NCI-H2171 treated with DMSO at 0.1 percent for 48 hours (cell line): Measurements from ENCODE around the gene BOD1.

Experiments
- DNase-seq: peaks from one replicate; lab custom pipeline; 2025; lab: John Stamatoyannopoulos, UW

Gene BOD1

DNA sequence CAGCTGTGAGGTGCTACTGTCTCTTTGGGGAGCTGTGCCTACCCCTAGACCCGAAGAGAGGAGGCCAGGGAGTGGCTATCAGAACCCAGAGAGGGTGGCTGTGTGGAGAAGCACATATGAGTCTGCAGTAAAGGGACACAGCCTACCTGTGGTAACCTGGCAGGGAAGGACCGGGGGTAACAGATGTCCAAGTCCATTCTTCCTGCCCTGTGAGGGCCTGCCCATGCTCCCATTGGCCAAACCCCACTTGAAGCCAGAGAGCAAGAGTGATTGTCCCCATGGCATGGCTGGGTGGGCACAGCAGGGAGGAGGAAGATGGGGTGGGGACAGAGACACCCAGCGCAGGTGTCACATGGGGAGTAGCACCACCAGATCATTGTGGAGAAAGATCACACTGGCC lies 39.3 kb downstream of the BOD1 start:
- no peak for DNase-seq

DNA sequence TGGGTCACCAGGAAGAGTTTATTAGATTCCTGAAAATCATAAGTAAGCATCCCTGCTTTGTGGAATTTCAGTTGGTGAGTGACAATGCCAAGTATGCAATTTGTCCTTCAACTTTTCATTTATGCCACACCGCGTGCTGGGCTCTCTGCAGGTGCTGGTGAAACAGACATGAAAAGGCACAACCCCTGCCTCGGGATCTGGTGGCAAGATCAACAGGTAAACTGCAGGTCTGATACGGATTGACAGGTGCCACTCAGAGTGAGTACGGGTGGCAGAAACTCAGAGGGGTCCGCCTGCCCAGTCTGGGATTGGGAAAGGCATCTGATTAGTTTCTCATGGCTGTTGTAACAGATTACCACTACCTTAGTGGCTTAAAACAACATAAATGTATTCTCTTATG lies 40.5 kb downstream of the BOD1 start:
- DNase-seq = no peak

DNA sequence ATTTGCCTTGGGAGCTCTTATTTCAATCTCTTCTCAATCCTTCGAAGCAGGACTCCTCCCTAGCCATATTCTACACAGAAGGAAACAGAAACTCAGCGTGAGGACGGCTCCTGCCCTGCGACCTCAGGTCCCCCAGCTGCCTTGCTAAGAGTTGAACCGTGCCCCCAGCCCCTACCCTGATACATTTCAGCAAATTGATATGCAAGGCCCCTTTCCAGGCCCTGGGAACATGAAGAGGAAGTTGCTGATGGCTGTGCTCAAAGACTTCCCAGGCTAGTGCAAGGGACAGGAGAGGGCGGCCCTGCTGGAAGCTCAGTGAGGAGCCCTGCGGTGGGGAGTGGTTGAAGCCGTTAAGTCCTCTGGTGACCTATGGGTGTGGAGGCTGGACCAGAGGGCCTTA lies 41.5 kb downstream of the BOD1 start:
- DNase-seq = no peak

DNA sequence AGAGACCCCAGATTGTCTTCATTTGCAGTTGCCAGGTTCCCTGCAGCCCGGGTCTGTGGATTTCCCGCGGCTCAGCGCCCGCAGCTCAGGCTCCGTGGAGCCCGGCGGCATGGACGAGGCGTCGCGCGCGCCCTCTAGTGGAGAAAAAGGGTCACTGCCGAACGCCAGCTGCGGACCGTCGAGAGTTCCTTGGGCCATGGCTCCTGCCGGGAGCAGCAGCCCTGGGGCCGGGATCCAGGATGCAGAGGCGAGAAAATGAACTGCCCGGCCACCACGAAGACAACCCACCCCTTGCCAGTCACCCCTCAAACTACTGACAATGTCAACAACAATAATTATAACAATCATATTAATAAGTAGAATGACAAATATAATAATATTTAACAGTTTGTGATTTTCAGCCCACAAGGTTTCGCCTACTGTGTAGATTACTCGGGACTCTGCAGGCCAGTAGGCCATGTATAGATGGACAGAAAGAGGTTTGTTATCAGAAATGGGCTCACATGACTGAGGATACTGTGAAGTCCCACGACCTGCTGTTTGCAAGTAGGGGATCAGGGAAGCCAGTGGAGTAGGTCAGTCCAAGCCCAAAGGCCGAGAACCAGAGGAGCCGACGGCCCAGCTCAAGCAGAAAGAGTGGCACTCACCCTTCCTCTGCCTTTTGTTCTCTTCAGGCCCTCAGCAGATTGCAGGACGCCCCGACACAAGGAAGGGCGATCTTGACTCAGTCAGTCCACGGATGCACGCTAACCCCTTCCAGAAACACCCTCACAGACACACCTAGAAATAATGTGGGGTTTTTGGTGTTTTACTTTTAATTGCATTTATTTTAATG lies 43.1 kb downstream of the BOD1 start:
- DNase-seq = peak; percentile 17

DNA sequence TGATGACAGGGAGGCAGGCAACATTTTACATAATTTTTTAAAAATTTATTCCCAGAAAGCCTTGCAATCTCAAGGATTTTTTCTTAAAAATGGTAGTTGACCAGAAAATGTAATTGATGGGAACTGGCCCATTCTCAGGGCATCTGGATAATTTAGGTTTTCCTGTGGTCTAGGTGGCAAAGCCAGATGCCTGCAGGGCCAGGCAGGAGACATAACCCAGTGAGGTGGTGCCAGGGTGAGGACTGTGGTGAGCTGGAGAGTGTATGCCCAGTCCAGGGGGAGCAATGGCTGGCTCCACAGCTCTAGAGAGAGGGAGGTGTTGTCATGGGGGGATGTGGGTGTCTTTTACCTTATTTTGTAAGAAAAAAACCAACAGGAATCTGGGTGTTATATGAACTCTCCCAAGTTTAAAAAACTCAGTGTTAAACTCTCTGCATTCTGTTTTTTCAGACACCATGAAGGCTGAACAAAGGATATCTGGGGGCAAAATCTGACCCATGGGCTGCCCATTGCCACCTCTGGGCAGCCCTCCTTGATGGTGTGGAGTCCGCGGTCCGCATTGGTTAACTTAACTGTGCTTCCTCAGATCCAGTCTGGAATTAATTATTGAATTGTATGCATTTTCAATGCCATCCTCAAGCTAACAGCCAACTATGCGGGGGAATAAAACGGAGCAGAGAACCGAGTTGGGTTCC lies 43.9 kb downstream of the BOD1 start:
- no peak for DNase-seq

DNA sequence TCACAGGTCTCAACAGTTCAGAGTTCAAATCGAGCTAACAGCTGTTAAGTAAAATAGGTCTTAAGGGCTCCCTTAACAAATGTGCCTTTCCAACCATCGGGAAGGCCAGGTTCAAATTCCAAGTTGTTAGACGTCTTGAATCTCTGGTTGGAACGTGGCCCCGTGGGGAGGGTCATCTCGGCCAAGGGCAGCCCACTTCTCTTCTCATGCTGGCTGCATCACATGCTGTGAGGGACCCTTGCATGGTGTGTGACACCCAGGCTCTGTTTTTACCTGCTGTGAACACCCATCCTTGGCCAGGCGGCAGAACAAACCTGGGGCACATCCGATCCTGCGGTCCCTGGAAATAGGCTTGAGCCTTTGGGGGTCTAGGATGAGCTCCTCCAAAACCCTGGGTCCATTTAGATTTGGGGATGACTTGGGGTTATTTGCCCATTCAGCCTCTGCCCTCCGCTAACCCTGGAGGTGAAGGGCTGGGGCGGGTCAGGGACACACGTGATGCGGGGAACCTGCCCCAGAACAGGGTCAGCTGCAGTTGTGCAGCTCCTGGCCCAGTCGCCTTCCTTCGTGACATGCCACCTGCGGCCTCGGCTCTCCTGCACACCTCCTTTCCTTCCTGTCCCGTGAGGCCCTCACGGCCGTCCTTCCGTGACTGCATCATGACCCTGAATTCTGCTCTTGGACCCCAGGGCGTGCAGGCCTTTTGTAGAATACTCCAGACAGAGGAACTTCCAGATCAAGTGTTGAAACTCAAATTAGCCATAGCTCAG lies 45.9 kb downstream of the BOD1 start:
- no peak for DNase-seq

DNA sequence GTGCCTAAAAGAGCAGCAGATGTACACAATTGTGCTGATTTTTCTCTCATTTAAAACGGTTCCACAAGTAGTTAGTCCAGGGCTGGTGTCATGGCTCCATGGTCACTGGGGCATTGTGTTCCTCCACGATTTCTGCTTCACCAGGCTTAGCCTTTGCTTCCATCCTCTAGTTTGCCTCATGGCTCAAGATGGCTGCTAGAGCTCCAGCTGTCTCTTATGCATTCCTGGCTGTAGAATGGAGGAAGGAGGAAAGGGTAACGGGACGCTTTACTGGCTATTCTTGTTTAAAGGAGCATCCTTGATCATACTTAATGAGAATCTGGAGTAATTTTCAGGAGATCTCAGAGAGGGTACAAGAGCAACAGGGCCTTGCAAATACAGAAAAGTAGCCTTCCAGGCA lies 47.7 kb downstream of the BOD1 start:
- no peak for DNase-seq

DNA sequence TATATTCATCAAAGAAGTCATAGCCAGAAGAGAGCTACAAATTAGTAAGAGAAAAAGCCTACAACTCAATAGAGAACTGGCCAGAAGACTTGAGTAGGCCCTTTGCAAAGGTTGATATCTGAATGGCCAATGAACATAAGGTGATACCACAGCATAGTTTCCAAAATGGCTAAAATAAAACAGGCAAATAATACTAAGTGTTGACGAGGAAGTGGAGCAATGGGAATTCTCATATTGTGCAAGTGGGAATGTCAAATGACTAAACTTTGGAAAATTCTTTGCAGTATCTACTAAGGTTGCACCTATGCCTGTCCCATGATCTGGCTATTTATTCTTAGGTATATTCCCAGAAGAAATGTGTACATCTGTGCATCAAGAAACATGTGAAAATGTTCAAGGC lies 48.3 kb downstream of the BOD1 start:
- no peak for DNase-seq

DNA sequence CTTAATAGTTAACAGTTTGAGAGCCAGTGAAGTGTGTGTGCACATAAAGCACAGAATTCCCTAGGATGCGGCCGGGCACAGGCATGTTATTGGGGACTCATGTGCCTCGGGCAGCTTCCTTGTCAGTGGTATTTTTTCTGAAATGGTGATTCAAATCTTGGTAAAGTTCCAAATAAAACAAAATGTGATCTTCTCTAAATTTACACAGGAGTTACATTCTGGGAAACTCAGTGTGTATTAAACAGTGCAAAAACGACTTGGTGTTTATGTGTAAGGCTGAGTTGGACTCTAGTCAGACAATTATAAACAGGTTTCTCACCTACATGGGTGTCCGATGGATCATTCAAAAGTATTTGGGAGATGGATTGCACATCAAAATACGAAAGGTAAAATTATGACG lies 48.9 kb downstream of the BOD1 start:
- DNase-seq = no peak

DNA sequence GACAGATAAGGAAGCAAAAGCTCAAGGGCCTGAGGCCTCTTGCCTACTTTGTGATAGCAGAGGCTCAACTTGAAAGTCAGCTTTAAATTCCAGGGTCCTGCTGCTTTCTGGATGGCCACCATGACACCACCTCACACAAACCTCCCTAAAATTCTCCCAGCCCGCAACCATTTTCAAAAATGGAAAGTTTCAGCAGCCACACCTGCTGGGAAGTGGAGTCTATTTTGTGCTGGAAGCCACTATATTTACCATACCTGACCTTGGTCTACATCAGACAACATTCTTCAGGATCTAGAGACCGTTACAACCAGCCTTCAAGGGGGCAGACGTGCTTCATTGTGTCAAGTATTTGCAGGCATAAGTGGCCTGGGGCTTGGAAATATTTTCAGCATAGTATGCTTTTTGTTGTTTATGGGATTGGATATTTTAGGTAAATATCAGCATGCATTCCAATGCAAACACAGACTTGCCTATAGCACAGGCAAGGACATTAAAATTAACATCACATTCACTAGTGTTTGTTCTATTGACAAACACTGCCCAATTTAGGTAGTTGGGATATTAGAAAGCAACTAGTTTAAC lies 50.9 kb downstream of the BOD1 start:
- DNase-seq = no peak

DNA sequence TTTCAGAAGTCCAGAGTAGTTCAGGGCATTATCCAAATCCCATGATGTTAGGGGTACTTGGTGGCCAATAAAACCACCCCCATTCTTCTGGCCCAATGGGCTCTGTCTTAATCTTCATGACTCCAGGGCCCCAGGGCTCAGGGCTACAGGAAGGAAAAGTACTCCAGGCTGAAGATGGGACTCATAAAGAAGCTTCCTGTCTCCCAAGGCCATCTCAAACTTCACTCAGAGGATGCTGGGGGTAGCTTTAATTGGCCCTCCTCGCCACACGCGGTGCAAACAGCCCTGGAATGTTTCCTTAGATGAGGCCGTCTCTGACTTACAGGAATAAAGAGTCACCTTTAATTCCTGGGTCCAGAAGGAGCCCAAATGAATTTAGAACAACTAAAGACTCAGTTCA lies 52.3 kb downstream of the BOD1 start:
- no peak for DNase-seq

DNA sequence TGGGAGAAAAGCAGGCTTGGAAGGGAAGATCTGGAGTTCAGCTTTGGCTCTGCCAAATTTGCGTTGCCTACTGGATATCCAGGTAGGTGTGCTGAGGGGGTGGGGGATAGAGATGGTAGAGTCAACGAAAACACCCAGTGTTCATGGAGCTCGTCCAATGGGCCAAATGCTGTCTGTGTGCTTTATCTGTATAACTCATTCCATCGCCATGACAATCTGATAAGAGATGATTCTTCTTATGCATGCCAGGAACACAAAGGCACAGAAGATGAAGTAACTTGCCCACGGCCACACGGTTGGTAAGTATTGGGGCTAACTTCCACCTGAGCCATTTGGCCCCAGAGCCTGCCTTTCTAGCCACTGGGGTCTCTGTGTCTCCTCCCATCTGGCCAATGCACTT lies 53.2 kb downstream of the BOD1 start:
- no peak for DNase-seq

DNA sequence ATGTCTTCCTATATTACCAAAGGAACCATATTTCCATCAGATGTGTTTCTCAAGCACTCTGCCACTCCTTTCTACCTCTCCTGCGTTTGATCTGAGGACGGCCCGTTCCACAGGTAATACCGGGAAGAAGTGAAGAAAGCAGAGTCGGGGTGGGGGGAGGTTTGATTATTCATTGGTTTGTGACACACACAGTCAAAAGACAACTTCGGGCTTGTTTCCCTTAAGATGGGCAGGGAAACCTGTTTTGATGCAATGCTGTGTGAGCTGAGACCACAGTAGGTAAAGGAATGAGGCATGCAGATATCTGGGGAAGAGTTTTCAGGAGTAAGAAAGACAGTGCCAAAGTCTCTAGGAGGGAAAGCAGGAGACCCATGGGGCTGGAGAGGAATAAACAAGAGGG lies 54.0 kb downstream of the BOD1 start:
- no peak for DNase-seq
